Measurements from ENCODE around the gene FBXL7.

GRCh38 chr5:15549961-15550360 lies 50.0 kb downstream of the FBXL7 start:
- TF ChIP-seq CTCF (IDR thresholded peaks at IDR 0.05) (no peak), EZH2 (IDR thresholded peaks at IDR 0.05; ENCODE audit: borderline replicate concordance, insufficient read depth, low read depth, low read length, poor library complexity, severe bottlenecking) (no peak)

All from B cell (primary cell).